GM19193 (cell line): ENCODE data around the gene ATXN1.

Experiments used
- POLR2A ChIP-seq: IDR thresholded peaks from 4 replicates; pipeline ENCODE4 v1.6.1; 2011; ENCODE audit not compliant: insufficient read depth, insufficient read length; ENCODE audit errors: extremely low read depth

The ATXN1 gene

GRCh38 chr6:16441262-16441661 lies 320.0 kb downstream of the ATXN1 start:
- TF ChIP-seq POLR2A, result no peak

GRCh38 chr6:16440636-16441212 lies 320.5 kb downstream of the ATXN1 start:
- TF ChIP-seq POLR2A, result no peak

- no peak for TF ChIP-seq POLR2A
Measured at GRCh38 chr6:16438718-16439591, 322.3 kb downstream of the ATXN1 start.

GRCh38 chr6:16437984-16438383 lies 323.3 kb downstream of the ATXN1 start:
- TF ChIP-seq POLR2A, result no peak

- TF ChIP-seq POLR2A, result no peak
Measured at GRCh38 chr6:16437095-16437494, 324.2 kb downstream of the ATXN1 start.

- no peak for TF ChIP-seq POLR2A
Measured at GRCh38 chr6:16436550-16436949, 324.7 kb downstream of the ATXN1 start.

- no peak for TF ChIP-seq POLR2A
Measured at GRCh38 chr6:16434885-16435284, 326.4 kb downstream of the ATXN1 start.

DNA sequence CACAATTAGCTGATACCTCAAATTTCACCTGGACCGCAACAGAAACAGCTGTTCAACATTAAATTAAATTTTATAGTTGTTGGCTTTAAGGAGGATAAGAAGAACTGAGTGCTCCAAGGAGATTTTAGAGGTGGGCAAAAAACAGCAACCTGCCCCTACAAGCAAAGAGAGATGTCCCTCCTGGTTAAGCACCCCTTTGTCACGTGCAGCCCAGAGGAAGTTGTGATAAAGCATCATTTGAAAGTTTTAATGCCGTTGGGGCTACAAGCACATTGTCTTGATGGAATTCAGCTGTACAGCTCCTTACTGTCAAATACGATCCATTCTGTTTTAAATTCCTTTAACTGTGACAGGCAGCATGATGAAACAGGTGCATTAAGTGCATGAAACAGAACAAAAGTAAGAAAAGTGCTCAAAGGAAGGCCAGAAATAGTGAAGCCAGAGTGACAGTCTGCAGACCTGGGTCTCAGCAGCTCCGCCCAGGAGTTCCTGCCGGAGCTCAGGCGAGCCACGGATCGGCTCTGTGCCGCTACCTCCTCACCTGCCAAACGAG lies 327.8 kb downstream of the ATXN1 start:
- TF ChIP-seq POLR2A, result no peak

- no peak for TF ChIP-seq POLR2A
Measured at GRCh38 chr6:16432075-16433032, 328.9 kb downstream of the ATXN1 start.

DNA sequence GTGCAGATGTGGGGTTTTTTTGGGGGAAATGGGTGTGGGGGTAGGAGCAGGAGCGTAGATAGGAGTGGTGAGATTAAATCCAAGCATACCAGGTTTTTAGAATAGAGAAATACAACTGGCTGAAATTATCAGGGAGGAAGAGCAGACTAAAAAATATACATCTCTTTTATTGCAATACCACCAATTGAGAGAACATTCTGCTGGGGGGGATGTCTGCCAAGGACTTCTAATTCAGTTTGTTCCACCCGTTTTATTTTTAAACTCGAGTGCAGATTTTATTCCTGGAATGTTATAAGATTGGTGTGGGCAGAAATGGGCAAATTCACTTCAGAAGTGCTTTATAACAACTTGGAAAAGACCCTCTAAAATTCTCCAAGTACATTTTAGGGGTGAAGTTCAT lies 330.2 kb downstream of the ATXN1 start:
- no peak for TF ChIP-seq POLR2A

GRCh38 chr6:16430391-16431089 lies 330.7 kb downstream of the ATXN1 start:
- no peak for TF ChIP-seq POLR2A

DNA sequence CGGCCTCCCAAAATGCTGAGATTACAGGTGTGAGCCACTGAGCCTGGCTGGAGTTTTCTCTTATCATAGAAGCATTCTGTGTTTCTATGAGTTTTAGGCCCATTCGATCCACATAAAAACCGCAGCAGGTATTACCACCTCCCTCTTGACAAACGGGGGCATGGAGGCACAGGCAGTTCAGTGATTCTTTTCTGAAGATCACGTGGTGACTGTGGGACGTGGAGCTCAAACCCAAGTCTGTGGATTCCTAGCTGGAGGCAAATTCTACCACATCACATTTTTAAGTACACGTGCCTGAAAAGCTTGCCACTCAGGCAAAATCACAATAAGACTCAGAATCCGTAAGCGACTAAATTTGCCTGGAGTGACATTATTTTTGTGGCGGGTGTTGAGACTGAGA lies 331.6 kb downstream of the ATXN1 start:
- no peak for TF ChIP-seq POLR2A

DNA sequence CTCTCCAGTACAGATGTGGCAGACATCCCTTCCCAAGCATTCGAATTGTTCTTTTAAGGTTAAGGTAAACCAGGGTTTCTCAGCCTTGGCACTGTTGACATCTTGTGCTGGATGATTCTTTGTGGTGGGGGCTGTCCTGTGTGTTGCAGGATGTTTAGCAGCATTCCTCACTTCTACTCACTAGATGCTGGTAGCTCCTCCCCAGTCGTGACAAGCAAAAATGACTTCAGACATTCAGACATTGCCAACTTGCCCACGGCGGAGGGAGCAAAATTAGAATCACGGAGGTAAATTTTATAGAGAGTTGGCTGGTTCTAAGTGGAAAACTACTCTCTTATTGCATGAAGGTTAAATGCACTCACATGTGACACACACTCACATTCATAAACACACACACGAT lies 334.1 kb downstream of the ATXN1 start:
- no peak for TF ChIP-seq POLR2A

- TF ChIP-seq POLR2A, result no peak
Measured at GRCh38 chr6:16425881-16426615, 335.2 kb downstream of the ATXN1 start.
